T-helper 17 cell (primary cell): ENCODE results near the gene ANKRD28. TPM values are rescaled to one million over a fixed set of nuclear protein-coding genes. Genes with fewer than 3 reads are reported as not detected.
"Not testable (repeated sequence)": the region's sequence is repeated elsewhere in the genome, so short reads cannot be mapped to it uniquely, and the experiment has no call there.

Experiments used
- ATAC-seq: fragments of 150-1000 bp; cut with Tn5 transposase; 2 replicates; pipeline ENCODE4 v1.10.0; 2021; ENCODE audit warnings: mild to moderate bottlenecking, moderate library complexity
- DNase-seq, 3 donors: peaks; one replicate each; pipeline versions ENCODE4 v3.0.0 to v3.0.0-alpha.2; 2020 to 2021
- H3K9me3 ChIP-seq: one replicate; pipeline ENCODE4 v1.7.0; 2013; ENCODE audit warnings: low read length, mild to moderate bottlenecking; ENCODE audit not compliant: control insufficient read depth, poor library complexity, severe bottlenecking
- H3K27ac Mint-ChIP-seq: one replicate; pipeline ENCODE4 v1.8.0; 2022; ENCODE audit warnings: mild to moderate bottlenecking, moderate library complexity, mixed read lengths
- H3K27me3 Mint-ChIP-seq: one replicate; pipeline ENCODE4 v1.8.0; 2022; ENCODE audit warnings: mixed read lengths
- H3K36me3 Mint-ChIP-seq: one replicate; pipeline ENCODE4 v1.8.0; 2022; ENCODE audit warnings: low read depth, mixed read lengths
- H3K4me1 Mint-ChIP-seq: one replicate; pipeline ENCODE4 v1.8.0; 2022; ENCODE audit warnings: mild to moderate bottlenecking, mixed read lengths
- H3K4me3 Mint-ChIP-seq: one replicate; pipeline ENCODE4 v1.8.0; 2022; ENCODE audit warnings: mild to moderate bottlenecking, moderate library complexity, mixed read lengths
- total RNA-seq, 4 donors: library from RNA in 2 of 4; stranded (reverse) in 2 of 4; gene quantifications; one replicate each; pipeline ENCODE4 v1.2.3 and lab custom pipeline; 2022 to 2026

Gene ANKRD28
- total RNA-seq, 2 donors from 2014 or later = 86.2 to 105 TPM

DNA sequence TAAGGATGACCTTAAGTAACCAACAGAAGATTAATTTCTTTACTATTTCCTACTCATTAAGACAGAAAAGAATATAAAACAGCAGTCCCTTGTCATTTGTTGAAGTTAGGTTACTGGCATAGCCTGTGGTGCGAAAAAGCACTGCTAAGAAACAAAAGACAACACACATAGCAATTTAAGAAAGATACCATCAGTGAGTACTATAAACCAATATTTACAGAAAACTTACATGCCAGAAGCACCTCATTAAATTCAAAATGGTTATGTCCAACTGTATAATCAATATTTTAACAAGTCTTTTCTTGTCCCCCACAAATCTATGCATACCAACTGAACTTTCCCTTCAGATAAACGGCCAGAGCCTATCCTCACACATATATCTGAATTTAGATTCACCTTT is 42.0 kb downstream of the ANKRD28 start:
- ATAC-seq = no peak

DNA sequence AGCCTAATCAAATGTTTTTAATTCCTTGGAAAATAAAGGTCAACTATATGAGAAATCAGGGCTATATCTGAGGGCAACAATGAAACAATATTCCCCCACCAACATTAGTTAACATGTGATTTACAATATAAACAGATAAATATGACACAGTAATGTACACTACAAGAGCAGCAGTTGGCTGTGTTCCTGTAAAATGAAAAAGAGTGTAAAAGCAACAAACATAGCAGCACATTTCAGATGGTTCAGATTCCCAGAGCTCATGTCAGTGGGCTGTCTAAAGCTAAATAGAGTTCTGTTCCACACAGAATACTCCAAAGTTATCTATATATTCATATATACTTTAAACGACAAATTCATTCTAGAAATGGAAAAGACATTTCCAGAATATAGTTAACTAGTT is 42.6 kb downstream of the ANKRD28 start:
- peaks cover 31% of the 10 kb centered on the region for H3K4me1 Mint-ChIP-seq
- no peaks in the 10 kb centered on the region for H3K27me3 Mint-ChIP-seq
- ATAC-seq (no peak), DNase-seq (no peak)
- no peaks in the 10 kb centered on the region for H3K9me3 ChIP-seq
- no peak overlapping the region for H3K4me3 Mint-ChIP-seq
- H3K27ac Mint-ChIP-seq = no peak overlapping the region
- peaks cover 14% of the 10 kb centered on the region for H3K36me3 Mint-ChIP-seq

More for the DNA sequence above, 42.0 kb downstream of the ANKRD28 start:
- no peak for DNase-seq
- Mint-ChIP-seq H3K27me3 (no peaks in the 10 kb centered on the region), H3K4me1 (peaks cover 35% of the 10 kb centered on the region), H3K27ac (peak overlapping the region; percentile 74), H3K36me3 (peaks cover 14% of the 10 kb centered on the region), H3K4me3 (no peak overlapping the region)
- H3K9me3 ChIP-seq = no peaks in the 10 kb centered on the region

DNA sequence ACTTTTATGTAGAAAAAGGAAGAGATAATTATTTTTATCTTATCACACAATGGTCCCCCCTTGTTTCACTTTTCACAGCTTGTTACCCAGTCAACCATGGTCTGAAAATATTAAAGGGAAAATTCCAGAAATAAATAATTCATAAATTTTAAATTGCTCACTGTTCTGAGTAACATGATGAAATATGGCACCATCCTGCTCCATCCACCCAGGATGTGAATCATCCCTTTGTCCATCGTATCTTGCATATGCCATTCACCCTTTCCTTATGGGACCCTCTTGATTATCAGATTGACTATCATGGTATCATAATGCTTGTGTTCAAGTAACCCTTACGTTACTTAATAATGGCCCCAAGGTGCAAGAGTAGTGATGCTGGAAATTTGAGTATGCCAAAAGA is 43.7 kb downstream of the ANKRD28 start:
- DNase-seq (no peak), ATAC-seq (no peak)
- H3K4me1 Mint-ChIP-seq = peaks cover 22% of the 10 kb centered on the region
- no peaks in the 10 kb centered on the region for H3K27me3 Mint-ChIP-seq
- H3K36me3 Mint-ChIP-seq = peaks cover 9% of the 10 kb centered on the region
- H3K4me3 Mint-ChIP-seq = no peak overlapping the region
- no peaks in the 10 kb centered on the region for H3K9me3 ChIP-seq
- H3K27ac Mint-ChIP-seq = no peak overlapping the region

DNA sequence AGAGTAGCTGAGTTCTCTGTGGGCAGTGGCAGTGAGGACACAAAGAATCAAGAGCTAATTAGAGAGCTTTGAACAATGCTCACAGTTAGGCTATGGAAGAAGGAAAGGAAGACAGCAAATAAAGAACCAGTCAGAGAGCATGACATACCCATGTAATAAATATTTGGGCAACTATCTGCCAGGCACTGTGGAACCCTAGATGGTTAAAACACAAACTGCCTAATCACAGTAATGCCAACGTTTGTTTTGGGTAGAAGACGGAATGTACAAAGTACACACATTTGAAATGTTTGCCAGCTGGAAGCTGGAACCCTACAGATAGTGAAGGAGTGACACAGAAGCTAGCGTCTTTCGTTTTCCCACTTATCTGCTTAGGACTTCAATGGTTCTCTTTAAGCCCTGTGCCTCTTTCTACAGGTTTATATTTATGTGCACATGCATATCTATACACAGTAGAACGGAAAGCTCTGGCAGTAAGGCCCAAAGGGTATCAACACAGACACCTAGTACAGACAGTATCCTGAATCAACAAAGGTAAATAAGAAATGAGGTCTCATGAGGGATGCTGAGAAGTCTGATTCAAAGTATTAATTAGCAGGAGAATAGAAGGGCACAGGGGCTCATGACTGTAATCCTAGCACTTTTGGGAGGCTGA is 44.6 kb downstream of the ANKRD28 start:
- H3K27ac Mint-ChIP-seq = peak overlapping the region; percentile 41
- H3K4me1 Mint-ChIP-seq = peaks cover 21% of the 10 kb centered on the region
- DNase-seq (no peak), ATAC-seq (no peak)
- H3K9me3 ChIP-seq = no peaks in the 10 kb centered on the region
- no peaks in the 10 kb centered on the region for H3K27me3 Mint-ChIP-seq
- H3K36me3 Mint-ChIP-seq = peaks cover 9% of the 10 kb centered on the region
- H3K4me3 Mint-ChIP-seq = no peak overlapping the region

DNA sequence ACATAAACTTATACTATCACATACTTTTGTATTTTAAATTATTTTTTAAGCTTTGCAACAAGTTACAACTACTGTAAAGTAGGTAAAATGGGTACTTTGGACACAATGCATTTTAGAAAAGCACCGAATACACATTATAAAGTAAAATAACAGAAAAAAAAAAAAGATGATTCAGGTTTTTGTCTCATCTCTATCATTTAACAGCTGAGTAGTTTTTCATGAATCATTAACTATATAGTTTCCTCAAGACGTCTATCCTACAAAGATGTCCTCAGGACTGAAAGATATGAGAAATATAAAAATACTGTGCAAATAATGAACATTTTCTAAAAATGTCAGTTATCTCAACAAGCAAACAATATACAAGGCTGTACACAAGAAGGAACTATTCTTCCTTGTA is 46.9 kb downstream of the ANKRD28 start:
- Mint-ChIP-seq H3K27ac (no peak overlapping the region), H3K27me3 (no peaks in the 10 kb centered on the region), H3K36me3 (peaks cover 8% of the 10 kb centered on the region), H3K4me3 (no peak overlapping the region), H3K4me1 (peaks cover 30% of the 10 kb centered on the region)
- ATAC-seq = no peak
- DNase-seq = no peak
- no peaks in the 10 kb centered on the region for H3K9me3 ChIP-seq

DNA sequence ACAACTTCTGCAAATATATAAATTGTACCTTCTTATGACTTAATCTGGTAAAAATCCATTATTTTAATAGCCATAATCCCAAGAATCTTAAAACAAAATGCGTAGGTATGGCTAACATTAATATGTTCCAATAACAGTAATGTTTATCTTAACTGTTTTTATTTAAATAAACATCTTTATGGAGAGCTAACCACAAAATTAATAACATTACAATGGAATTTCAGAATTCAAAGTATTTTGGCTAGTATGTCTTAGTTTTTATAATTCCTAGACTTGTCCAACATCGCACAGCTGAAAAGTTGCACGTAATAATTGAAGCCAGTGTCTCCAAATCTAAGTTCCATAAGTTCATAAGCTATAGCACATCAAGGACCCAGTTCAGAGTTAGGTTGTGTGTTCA is 47.6 kb downstream of the ANKRD28 start:
- no peak overlapping the region for H3K27ac Mint-ChIP-seq
- H3K4me3 Mint-ChIP-seq = no peak overlapping the region
- H3K27me3 Mint-ChIP-seq = no peaks in the 10 kb centered on the region
- peaks cover 32% of the 10 kb centered on the region for H3K4me1 Mint-ChIP-seq
- ATAC-seq (no peak), DNase-seq (no peak)
- H3K9me3 ChIP-seq = no peaks in the 10 kb centered on the region
- H3K36me3 Mint-ChIP-seq = peaks cover 7% of the 10 kb centered on the region

DNA sequence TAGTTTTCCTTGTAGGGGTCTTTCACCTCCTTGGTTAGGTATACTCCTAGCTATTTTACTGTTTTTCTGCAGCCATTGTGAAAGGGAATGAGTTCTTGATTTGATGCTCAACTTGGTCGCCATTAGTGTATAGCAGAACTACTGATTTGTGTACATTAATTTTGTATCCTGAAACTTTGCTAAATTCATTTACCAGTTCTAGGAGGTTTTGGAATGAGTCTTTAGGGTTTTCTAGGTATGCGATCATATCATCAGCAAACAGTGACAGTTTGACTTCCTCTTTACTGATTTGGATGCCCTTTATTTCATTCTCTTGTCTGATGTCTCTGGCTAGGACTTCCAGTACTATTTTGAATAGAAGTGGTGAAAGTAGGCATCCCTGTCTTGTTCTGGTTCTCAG is 51.9 kb downstream of the ANKRD28 start:
- Mint-ChIP-seq H3K4me1 (peaks cover 26% of the 10 kb centered on the region), H3K27ac (peak overlapping the region; percentile 1)
- not testable (repeated sequence) for ATAC-seq, H3K36me3 Mint-ChIP-seq, H3K4me3 Mint-ChIP-seq, DNase-seq, H3K27me3 Mint-ChIP-seq, H3K9me3 ChIP-seq

DNA sequence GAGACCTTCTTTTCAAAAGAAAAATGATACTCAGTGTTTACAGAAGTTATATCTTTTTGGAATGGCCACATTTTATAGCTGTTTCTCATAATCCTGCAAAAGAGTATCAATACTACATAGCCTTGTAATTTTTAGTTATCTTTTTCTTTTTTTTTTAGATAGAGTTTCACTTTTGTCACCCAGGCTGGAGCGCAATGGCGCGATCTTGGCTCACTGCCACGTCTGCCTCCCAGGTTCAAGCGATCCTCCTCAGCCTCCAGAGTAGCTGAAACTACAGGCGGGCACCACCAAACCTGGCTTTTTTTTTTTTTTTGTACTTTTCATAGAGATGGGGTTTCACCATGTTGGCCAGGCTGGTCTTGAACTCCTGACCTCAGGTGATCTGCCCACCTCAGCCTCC is 53.6 kb downstream of the ANKRD28 start:
- DNase-seq (no peak), ATAC-seq (no peak)
- Mint-ChIP-seq H3K27me3 (no peaks in the 10 kb centered on the region), H3K27ac (peak overlapping the region; percentile 67), H3K4me3 (no peak overlapping the region), H3K4me1 (peaks cover 26% of the 10 kb centered on the region), H3K36me3 (peaks cover 7% of the 10 kb centered on the region)
- H3K9me3 ChIP-seq = no peaks in the 10 kb centered on the region

DNA sequence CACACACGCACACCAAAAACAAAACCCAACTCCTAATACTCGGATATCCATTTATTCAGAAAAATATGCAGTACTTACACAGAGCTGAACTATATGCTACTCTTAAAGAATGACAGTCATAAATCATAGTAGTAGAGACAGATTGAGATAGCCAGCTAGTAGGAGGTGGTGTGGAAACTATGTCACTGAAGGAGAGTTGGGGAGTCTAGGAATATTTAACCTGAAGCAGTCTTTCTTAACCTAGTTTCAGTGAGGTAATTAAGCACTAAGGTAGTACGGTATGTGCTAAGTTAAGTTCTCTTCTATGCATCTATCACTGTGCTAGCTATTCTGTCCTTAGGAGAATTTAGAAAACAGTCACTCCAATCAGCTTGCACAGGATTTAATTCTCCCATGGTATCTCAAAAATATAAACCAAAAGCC is 54.2 kb downstream of the ANKRD28 start:
- DNase-seq = no peak
- H3K36me3 Mint-ChIP-seq = peaks cover 8% of the 10 kb centered on the region
- no peaks in the 10 kb centered on the region for H3K9me3 ChIP-seq
- H3K27ac Mint-ChIP-seq = peak overlapping the region; percentile 67
- peaks cover 25% of the 10 kb centered on the region for H3K4me1 Mint-ChIP-seq
- H3K27me3 Mint-ChIP-seq = no peaks in the 10 kb centered on the region
- ATAC-seq = no peak
- no peak overlapping the region for H3K4me3 Mint-ChIP-seq

DNA sequence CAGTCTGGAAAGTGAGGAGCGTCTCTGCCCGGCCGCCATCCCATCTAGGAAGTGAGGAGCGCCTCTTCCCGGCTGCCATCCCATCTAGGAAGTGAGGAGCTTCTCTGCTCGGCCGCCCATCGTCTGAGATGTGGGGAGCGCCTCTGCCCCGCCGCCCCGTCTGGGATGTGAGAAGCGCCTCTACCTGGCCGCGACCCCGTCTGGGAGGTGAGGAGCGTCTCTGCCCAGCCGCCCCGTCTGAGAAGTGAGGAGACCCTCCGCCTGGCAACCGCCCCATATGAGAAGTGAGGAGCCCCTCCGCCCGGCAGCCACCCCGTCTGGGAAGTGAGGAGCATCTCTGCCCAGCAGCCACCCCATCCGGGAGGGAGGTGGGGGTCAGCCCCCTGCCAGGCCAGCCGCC is 55.5 kb downstream of the ANKRD28 start:
- ATAC-seq, H3K9me3 ChIP-seq, H3K27ac Mint-ChIP-seq, H3K36me3 Mint-ChIP-seq, H3K4me3 Mint-ChIP-seq, H3K27me3 Mint-ChIP-seq, DNase-seq: not testable (repeated sequence)
- H3K4me1 Mint-ChIP-seq = peaks cover 17% of the 10 kb centered on the region

DNA sequence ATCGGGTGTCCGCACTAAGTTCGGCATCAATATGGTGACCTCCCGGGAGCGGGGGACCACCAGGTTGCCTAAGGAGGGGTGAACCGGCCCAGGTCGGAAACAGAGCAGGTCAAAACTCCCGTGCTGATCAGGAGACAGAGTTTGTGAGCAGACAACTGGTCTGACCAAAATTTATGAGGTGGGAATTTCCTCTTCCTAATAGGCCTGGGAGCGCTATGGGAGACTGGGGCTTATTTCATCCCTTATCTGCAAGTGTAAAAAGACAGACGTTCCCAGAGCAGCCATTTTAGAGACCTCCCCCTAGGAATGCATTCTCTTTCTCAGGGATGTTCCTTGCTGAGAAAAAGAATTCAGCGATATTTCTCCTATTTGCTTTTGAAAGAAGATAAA is 59.2 kb downstream of the ANKRD28 start:
- not testable (repeated sequence) for ATAC-seq, H3K4me1 Mint-ChIP-seq, DNase-seq, H3K9me3 ChIP-seq, H3K27me3 Mint-ChIP-seq, H3K4me3 Mint-ChIP-seq
- Mint-ChIP-seq H3K27ac (peak overlapping the region; percentile 37), H3K36me3 (peaks cover 10% of the 10 kb centered on the region)

DNA sequence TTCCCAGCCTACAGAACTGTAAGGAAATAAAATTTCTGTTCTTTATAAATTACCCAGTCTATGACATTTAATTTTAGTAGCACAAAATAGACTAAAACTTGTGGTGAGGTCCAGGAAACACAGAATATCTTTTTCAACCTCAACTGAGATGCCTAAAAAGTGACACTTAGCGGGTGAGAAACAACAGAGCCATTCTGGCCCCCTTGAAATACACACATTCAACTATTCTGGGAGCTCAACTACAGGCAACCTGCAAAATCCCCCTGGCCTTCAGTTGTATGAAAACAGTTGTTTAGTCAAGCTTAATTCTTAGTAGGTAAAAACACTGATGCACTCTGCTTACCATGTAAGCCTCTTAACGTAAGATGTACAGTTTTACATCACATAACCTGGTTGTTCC is 66.8 kb downstream of the ANKRD28 start:
- ATAC-seq (no peak), DNase-seq (no peak)

DNA sequence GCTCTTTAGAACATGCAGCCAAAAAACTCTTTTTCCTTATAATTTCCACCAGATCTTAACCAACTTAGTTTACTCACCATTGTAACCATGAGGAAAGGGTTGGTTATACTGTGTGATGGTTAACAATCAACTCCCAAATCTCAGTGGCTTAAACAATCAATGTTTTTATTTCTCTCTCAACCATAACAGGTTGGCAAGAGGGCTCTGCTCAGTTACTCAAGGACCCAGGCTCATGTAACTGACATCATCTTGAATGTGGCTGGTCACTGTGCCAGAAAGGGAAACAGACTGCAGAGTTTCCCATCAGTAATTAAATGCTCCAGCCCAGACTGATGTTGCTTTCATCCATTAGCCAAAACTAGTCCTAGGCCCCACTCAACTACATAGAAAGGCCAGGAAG is 69.0 kb downstream of the ANKRD28 start:
- no peak for ATAC-seq
- H3K4me3 Mint-ChIP-seq = no peak overlapping the region
- H3K27me3 Mint-ChIP-seq = no peaks in the 10 kb centered on the region
- no peaks in the 10 kb centered on the region for H3K9me3 ChIP-seq
- peak overlapping the region; percentile 32 for H3K27ac Mint-ChIP-seq
- peaks cover 23% of the 10 kb centered on the region for H3K4me1 Mint-ChIP-seq
- peaks cover 3% of the 10 kb centered on the region for H3K36me3 Mint-ChIP-seq
- no peak for DNase-seq

More for the DNA sequence above, 66.8 kb downstream of the ANKRD28 start:
- no peaks in the 10 kb centered on the region for H3K9me3 ChIP-seq
- peaks cover 3% of the 10 kb centered on the region for H3K36me3 Mint-ChIP-seq
- H3K4me1 Mint-ChIP-seq = peaks cover 19% of the 10 kb centered on the region
- no peak overlapping the region for H3K27ac Mint-ChIP-seq
- H3K27me3 Mint-ChIP-seq = no peaks in the 10 kb centered on the region
- no peak overlapping the region for H3K4me3 Mint-ChIP-seq

DNA sequence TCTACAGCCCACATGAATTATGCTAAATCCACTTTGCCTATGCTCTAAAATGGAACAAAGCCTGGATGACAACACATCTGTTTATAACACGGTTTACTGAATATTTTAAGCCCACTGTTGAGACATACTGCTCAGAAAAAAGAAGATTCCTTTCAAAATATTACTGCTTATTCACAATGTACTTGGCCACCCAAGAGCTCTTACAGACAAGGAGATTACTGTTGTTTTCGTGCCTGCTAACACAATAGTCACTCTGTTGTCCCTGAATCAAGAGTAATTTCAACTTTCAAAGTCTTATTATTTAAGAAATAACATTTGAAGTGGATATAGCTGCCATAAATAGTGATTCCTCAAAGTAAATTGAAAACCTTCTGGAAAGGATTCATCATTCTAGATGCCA is 70.9 kb downstream of the ANKRD28 start:
- H3K36me3 Mint-ChIP-seq = peaks cover 3% of the 10 kb centered on the region
- no peak for ATAC-seq
- no peaks in the 10 kb centered on the region for H3K9me3 ChIP-seq
- peak overlapping the region; percentile 11 for H3K27ac Mint-ChIP-seq
- H3K4me3 Mint-ChIP-seq = no peak overlapping the region
- H3K27me3 Mint-ChIP-seq = no peaks in the 10 kb centered on the region
- H3K4me1 Mint-ChIP-seq = peaks cover 23% of the 10 kb centered on the region
- no peak for DNase-seq
